HG03575 (cell line): ENCODE data around the gene GAGE10.
"Not testable (repeated sequence)": the region's sequence is repeated elsewhere in the genome, so short reads cannot be mapped to it uniquely, and the experiment has no call there.

ENCODE experiments used
- ATAC-seq: cut with Tn5 transposase; IDR thresholded peaks from one replicate; pipeline ENCODE4 v1.9.1; 2021; ENCODE audit not compliant: unreplicated experiment, insufficient number of reproducible peaks, low FRiP score; ENCODE audit errors: extremely low read depth

The GAGE10 gene

DNA sequence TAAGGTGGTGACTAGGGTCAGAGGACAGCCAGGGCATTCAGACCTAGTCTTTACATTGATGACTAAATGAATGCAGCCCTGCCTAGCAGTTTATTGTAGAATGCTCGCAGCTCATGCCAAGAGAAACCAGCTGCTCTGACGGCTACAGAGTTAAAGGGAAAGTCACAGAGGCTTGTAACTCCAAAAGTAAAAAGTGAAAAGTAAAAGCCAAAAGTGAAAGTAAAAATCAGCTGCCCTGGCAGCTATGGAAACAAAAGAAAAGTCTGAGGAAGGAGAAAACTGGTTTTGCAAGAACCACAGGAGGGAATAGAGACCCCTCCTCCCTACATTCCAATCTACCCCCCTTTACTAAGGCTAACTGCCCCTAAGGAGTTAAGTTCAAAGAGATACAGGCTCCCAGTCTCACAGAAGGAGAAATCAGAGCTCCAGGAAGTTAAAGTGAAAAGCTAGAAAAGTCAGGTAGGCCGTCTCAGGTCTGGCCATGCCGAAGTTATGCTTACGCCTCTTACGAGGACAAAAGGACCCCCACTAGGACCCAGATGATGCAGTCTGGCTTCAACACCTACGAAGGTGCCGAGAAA is 6.0 kb downstream of the GAGE10 start:
- no peak for ATAC-seq

DNA sequence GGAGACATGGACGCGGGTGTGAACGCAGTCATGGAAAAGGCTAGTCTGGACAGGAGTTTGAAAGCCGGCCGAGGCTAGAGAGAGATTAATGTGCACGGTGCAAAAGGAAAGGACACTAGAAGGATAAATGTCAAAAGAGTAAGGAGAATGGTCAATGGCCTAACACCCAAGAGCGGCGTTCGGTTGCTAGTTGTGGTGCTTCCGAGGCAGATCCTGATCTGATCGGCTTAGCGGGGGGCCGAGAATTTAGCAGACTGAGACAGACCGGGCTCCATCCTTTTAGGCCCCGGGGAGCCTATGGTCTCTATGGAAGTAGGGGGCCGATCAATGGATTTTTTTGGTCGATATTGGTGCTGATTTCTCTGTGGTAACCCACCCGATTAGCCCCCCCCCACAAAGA is 6.9 kb downstream of the GAGE10 start:
- no peak for ATAC-seq

DNA sequence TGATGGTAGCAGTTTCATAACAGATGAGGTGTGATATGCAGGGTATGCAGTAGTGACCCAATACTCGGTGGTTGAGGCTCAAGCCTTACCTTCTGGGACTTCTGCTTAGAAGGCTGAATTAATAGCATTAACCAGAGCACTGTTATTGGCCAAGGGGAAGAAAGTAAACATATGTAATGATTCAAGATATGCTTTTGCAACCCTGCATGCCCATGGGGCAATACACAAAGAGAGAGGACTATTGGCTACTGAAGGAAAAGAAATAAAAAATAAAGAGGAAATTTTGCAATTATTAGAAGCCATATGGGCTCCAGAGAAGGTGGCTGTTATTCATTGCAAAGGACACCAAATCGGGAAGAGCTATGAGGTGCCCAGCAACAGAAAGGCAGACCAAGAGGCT is 8.7 kb downstream of the GAGE10 start:
- ATAC-seq, result no peak

DNA sequence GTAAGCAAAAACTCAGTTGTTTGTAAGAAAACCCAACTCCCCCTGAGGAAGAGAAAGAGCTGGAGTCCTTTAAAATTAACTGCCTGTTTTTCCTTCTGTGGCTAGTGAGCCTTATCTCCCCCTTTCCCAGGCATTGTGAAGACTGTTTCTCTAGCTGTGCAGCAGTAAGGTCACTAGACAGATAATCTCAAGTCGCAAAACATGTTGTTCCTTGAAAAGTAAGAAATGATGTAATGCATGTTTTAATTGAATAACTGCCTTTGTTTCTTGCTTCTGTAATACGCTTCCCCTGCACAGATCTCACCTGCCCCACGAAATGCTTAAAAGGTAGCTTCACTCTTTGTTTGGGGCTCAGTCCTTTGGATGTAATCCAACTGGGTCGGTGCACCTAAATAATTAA is 12.6 kb downstream of the GAGE10 start:
- ATAC-seq, result no peak

DNA sequence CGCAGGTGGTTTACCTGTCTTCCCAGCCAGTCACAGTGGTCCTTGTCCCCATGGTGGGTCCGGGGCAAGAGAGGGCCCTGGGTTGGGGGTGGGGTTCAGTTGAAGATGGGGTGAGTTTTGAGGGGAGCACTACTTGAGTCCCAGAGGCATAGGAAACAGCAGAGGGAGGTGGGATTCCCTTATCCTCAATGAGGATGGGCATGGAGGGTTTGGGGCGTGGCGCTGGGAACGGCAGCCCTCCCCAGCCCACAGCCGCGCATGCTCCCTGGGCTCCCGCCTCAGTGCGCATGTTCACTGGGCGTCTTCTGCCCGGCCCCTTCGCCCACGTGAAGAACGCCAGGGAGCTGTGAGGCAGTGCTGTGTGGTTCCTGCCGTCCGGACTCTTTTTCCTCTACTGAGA is 18.3 kb downstream of the GAGE10 start, which contains the start of gene GAGE12J:
GAGE12J (plus strand) TSS at position 301 of the 400 bp plus-strand sequence. CDS start 1,157 bp downstream, outside the sequence.
- not testable (repeated sequence) for ATAC-seq

DNA sequence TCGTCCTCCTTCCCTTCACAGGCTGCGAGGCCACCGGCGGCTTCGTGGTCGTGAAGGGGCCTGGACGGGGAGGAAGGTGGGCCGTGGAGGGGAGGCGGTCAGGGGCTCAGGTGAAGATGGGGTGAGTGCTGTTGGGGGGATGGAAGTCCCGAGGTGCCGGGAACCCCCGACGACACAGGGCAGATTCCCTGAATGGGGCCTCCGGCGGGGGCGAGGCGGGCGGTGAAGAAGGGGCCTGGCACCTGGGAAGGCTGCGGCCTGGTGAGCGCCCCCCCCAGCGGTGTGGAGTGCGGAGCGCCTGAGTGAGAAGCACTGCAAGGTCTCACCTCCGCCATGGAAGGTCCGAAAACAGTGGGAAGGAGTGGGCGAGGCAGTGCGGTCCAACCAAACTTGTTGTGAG is 18.8 kb downstream of the GAGE10 start:
- not testable (repeated sequence) for ATAC-seq

DNA sequence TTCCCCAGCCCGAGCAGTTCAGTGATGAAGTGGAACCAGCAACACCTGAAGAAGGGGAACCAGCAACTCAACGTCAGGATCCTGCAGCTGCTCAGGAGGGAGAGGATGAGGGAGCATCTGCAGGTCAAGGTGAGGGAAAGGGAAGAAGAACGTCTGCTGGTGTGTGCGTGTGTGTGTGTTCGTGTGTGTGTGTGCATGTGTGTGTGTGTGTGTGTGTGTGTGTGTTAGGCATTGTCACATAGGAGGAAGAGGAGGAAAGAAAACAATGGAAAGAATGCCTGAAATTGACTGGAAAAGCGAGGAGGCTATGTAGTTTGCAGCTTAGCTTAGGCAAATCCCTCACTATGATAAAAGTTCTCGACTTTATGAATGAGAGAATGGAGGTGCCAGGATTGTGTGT is 20.3 kb downstream of the GAGE10 start:
- not testable (repeated sequence) for ATAC-seq

DNA sequence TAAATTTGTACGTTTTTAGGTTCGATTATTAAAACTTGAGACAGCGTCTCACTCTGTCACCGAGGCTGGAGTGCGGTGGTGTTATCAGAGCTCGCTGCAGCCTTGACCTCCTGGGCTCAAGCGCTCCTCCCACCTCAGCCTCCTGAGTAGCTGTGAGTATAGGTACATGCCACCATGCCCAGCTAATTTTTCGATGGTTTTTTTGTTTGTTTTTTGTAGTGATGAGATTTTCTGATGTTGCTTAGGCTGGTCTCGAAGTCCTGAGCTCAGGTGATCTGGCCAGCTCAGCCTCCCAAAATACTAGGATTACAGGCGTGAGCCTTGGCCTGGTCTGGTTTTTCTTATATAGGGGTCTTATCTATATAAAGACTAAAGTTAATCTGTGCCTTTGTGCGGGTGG is 27.0 kb downstream of the GAGE10 start:
- not testable (repeated sequence) for ATAC-seq

DNA sequence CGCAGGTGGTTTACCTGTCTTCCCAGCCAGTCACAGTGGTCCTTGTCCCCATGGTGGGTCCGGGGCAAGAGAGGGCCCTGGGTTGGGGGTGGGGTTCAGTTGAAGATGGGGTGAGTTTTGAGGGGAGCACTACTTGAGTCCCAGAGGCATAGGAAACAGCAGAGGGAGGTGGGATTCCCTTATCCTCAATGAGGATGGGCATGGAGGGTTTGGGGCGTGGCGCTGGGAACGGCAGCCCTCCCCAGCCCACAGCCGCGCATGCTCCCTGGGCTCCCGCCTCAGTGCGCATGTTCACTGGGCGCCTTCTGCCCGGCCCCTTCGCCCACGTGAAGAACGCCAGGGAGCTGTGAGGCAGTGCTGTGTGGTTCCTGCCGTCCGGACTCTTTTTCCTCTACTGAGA is 27.8 kb downstream of the GAGE10 start, which contains the start of gene GAGE13:
GAGE13 (plus strand) TSS at position 301 of the 400 bp plus-strand sequence. CDS start 1,156 bp downstream, outside the sequence.
- ATAC-seq, result not testable (repeated sequence)

DNA sequence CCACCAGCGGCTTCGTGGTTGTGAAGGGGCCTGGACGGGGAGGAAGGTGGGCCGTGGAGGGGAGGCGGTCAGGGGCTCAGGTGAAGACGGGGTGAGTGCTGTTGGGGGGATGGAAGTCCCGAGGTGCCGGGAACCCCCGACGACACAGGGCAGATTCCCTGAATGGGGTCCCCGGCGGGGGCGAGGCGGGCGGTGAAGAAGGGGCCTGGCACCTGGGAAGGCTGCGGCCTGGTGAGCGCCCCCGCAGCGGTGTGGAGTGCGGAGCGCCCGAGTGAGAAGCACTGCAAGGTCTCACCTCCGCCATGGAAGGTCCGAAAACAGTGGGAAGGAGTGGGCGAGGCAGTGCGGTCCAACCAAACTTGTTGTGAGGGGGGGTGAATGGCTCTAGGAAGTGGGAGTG is 28.4 kb downstream of the GAGE10 start:
- ATAC-seq, result not testable (repeated sequence)

DNA sequence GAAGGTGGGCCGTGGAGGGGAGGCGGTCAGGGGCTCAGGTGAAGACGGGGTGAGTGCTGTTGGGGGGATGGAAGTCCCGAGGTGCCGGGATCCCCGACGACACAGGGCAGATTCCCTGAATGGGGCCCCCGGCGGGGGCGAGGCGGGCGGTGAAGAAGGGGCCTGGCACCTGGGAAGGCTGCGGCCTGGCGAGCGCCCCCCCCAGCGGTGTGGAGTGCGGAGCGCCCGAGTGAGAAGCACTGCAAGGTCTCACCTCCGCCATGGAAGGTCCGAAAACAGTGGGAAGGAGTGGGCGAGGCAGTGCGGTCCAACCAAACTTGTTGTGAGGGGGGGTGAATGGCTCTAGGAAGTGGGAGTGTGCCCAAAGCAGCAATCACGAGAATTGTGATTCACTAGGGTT is 38.0 kb downstream of the GAGE10 start:
- not testable (repeated sequence) for ATAC-seq

DNA sequence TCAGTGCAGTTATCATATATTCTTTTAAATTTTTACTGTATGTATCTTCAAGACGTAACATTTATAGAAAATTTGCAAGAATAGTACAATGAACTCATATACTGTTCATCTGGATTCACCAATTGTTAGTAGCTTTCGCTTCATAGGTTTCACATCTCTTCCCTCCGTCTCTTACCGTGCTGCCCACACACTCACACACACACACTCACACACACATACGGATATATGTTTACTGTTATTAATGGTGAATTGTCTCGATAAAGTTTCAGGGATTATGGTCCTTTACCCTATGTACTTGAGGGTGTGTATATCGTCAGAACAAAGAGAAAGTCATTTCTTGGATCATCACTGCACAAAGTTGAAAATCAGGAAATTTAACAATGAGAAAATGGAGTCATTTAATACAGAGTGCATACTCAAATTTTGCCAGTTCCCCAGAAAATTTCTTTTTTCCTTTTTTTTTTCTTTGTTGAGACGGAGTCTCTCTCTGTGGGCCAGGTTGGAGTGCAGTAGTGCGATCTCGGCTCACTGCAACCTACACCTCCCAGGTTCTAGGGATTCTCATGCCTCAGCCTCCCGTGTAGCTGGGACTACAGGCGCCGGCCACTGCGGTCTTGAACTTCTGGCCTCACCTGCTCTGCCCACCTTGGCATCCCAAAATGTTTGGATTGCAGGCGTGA is 41.2 kb downstream of the GAGE10 start:
- ATAC-seq, result not testable (repeated sequence)

DNA sequence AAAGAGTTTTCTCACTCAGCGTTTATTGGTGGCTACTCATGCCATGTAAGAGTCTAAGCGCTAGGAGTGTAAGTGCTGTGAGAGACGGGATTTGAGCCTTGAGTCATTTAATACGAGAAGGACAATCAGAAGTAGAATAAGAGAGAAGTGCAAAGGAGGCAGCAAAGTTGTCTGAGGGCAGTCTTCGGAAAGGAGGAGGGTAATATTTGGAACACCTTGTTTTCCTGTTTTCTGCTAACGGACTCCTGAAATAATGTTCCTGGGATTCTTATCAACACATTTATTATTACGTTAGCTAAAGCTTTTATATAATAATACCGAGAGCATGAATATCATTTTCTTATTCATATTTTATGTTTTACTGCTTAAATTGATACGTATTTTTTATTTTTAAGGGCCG is 42.0 kb downstream of the GAGE10 start:
- not testable (repeated sequence) for ATAC-seq

DNA sequence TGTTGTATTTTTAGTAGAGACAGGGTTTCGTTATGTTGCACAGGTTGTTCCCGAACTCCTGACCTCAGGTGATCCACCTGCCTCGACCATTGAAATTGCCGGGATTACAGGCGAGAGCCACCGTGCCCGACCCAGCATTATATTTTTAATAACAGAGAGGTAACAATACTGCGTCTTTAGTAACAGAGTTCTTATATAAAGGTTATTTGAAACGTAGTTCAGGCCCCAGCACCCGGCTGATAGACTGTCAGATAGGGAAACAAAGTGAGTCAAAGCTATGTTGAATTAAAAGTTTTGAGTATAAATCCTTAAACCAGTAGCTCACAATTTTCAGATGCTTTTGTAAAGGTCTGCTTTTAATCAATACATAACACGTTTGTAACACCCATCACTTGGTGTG is 42.7 kb downstream of the GAGE10 start:
- ATAC-seq, result not testable (repeated sequence)
